Peyer's patch (tissue), 4 donors: ENCODE data around the gene UBC. TPM values are rescaled to one million over a fixed set of nuclear protein-coding genes. Genes with fewer than 3 reads are reported as not detected.

Experiments used
- DNase-seq, 3 donors: peaks; one replicate each; pipeline ENCODE4 v3.0.0-alpha.2; 2017 to 2019
- H3K27ac ChIP-seq, 4 donors: fragments of 200-600 bp; sonication (generic); one replicate each; pipeline ENCODE4 v1.5.1; 2016 to 2019
- H3K27me3 ChIP-seq, 2 donors: fragments of 200-600 bp; sonication (generic); one replicate each; pipeline ENCODE4 v1.5.1; 2019
- H3K36me3 ChIP-seq, 3 donors: fragments of 200-600 bp; sonication (generic); one replicate each; pipeline ENCODE4 v1.5.1; 2016 to 2019
- H3K4me1 ChIP-seq, 4 donors: fragments of 200-600 bp; sonication (generic); one replicate each; pipeline ENCODE4 v1.5.1; 2016 to 2019
- H3K4me3 ChIP-seq, 4 donors: fragments of 200-600 bp; sonication (generic); 1 replicate in 3 of 4; 2 replicates in 1 of 4; pipeline ENCODE4 v1.5.1; 2016 to 2019; ENCODE audit warnings: mild to moderate bottlenecking in 1 of 4
- H3K9me3 ChIP-seq, 4 donors: fragments of 200-600 bp; sonication (generic); one replicate each; pipeline ENCODE4 v1.5.1; 2016 to 2019; ENCODE audit warnings: mild to moderate bottlenecking in 1 of 4
- POLR2A ChIP-seq, 2 donors: fragments of 450-650 bp; IDR thresholded peaks; one replicate each; pipeline ENCODE4 v1.5.1; 2017; ENCODE audit warnings: antibody characterized with exemption in 2 of 2, mild to moderate bottlenecking in 2 of 2, moderate library complexity in 2 of 2
- total RNA-seq, 4 donors: library from RNA; depleted of rRNA; stranded (reverse); fragments of >200 nt; gene quantifications; one replicate each; pipeline ENCODE4 v1.1.0, GENCODE V29; 2016
- TF ChIP-seq, protein P1 (sequence below), 6 experiments: fragments of 450-650 bp in 4 of 6; fragments of 200-600 bp in 2 of 6; sonication (generic) in 1 of 6; IDR thresholded peaks; one replicate each; pipeline ENCODE4 v1.5.1; 2017 to 2019; ENCODE audit warnings: antibody characterized with exemption in 6 of 6, mild to moderate bottlenecking in 3 of 6, moderate library complexity in 1 of 6

Gene UBC
- total RNA-seq, 4 donors from 2014 or later = 898 to 2,531 (median 1,185) TPM

DNA sequence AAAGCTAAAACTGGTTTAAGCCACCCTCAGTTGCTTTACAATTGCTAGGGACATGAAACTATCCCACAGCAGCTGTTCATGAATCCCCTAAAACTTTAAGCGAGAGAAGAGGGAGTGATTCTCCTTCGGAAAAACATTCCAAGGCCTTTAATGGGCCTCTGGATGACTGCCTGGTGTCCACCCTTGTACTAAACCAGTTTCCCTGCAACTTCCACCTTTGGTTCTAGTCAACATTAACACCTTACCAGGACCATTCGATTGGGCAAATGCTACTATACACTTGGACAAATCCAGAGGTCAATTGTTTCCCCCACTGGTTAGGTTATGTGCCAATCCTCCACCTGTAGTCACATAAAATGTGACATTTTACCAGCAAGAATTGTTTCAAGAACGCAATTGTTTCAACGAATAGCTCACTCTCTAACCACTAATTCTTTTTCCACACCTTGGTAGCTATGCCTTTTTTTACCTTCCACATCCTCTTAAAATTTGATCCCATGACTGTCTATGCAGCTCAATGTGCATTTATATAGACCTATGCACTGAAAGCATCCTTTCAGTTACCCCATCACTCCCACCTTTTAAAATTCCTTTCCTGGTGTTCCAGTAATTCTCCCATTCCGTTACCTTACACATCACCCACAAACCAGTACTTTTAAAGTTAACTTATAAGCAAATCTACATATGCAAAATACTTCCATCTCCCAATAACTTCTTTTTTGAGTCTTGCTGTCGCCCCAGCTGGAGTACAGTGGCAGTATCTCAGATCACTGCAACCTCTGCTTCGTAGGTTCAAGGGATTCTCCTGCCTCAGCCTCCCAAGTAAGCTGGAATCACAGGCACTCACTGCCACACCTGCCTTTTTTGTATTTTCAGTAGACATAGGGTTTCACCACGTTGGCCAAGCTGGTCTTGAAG is 3.6 kb downstream of the UBC start:
- TF ChIP-seq, protein P1, sequence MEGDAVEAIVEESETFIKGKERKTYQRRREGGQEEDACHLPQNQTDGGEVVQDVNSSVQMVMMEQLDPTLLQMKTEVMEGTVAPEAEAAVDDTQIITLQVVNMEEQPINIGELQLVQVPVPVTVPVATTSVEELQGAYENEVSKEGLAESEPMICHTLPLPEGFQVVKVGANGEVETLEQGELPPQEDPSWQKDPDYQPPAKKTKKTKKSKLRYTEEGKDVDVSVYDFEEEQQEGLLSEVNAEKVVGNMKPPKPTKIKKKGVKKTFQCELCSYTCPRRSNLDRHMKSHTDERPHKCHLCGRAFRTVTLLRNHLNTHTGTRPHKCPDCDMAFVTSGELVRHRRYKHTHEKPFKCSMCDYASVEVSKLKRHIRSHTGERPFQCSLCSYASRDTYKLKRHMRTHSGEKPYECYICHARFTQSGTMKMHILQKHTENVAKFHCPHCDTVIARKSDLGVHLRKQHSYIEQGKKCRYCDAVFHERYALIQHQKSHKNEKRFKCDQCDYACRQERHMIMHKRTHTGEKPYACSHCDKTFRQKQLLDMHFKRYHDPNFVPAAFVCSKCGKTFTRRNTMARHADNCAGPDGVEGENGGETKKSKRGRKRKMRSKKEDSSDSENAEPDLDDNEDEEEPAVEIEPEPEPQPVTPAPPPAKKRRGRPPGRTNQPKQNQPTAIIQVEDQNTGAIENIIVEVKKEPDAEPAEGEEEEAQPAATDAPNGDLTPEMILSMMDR (IDR thresholded peaks at IDR 0.05) = no peak
- TF ChIP-seq POLR2A (IDR thresholded peaks at IDR 0.05) = peak; percentile 9 to 63
- H3K36me3 ChIP-seq = peaks cover 0 to 34% (median 3%) of the 10 kb centered on the region in 3 donors
- H3K4me1 ChIP-seq = peaks cover 0 to 37% (median 0%) of the 10 kb centered on the region in 4 donors
- H3K9me3 ChIP-seq = peaks cover 0 to 3% (median 0%) of the 10 kb centered on the region in 4 donors
- no peak for DNase-seq
- no peaks in the 10 kb centered on the region for H3K27me3 ChIP-seq
- H3K27ac ChIP-seq = peak overlapping the region in 3 of 4 donors; percentile 25 to 47 (median 28)
- H3K4me3 ChIP-seq = peak overlapping the region in 2 of 4 donors; percentile 39 to 48

DNA sequence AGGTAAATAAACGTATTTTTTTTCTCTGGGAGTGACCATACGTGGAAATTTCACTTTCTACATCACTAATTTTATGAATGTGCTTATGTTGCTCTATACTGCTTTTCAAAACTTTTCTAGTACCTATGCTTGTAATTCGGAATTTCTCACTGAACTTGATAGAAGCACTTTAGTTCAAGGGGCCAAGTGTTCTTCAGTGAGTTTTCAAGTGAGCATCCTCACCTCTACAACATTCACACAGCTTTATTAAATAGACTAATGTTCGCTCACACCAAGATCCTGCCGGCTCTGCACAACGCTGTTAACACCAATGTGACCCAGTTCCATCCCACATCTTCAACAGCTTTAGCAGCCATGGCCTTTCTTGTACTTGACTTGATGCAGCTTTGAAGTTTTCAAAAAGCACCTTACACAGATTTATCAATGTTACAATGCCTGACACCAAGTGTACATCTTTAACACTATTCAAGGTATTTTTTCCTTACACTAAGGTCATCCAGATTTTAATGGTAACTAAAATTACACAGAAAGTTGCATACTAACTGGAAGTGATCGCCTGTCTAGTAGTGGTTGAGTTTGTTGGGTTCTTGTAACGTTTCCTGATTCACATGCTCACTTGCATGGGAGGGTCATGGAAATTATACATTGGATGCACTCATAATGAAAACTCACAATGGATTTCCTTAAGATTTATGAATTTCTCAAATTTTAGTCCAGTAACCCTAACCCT is 4.5 kb downstream of the UBC start:
- Histone ChIP-seq H3K27ac (peak overlapping the region in 1 of 4 donors; percentile 47), H3K9me3 (peaks cover 0 to 3% (median 0%) of the 10 kb centered on the region in 4 donors), H3K4me3 (peak overlapping the region in 2 of 4 donors; percentile 1 to 39), H3K27me3 (no peaks in the 10 kb centered on the region), H3K36me3 (peaks cover 0 to 34% (median 3%) of the 10 kb centered on the region in 3 donors), H3K4me1 (peaks cover 0 to 36% (median 0%) of the 10 kb centered on the region in 4 donors)
- TF ChIP-seq POLR2A (IDR thresholded peaks at IDR 0.05) = peak in 1 of 2 donors; percentile 5
- TF ChIP-seq, protein P1 (IDR thresholded peaks at IDR 0.05) = no peak
- DNase-seq = no peak

DNA sequence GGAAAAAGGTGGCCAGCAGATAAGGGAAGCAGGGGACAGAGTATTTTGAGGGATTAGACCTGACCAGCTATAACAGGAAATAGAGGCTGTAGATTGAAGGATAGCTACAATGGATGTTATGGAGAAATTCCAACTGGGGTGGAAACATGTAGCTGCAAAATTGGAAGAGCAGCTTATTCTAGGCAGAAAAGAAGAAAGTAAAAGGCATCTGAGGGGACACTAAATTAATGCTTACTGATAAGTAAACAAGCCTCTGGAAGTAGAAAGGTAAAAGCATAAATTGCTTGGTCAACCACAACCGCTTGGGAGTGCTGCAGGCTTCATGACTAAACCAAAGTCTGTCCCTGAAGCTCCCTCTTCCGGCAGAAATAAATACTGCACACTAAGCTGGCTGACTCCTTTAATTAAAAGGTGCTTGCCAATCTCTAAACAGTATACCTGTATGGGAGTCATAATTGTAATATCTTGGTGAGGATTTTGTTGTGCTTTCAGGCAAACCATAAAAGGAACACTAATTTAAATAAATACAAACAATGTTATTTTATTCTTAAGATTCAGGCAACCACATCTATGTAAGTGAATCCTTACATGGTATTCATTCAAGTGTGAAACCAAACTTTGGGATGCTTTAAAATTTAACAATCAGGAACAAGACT is 7.7 kb downstream of the UBC start:
- DNase-seq = peak in 2 of 3 donors; percentile 94 to 98
- Histone ChIP-seq H3K9me3 (no peaks in the 10 kb centered on the region), H3K27ac (peak overlapping the region in 1 of 4 donors; percentile 42), H3K36me3 (peaks cover 0 to 16% (median 3%) of the 10 kb centered on the region in 3 donors), H3K27me3 (no peaks in the 10 kb centered on the region), H3K4me3 (no peak overlapping the region), H3K4me1 (peaks cover 0 to 43% (median 0%) of the 10 kb centered on the region in 4 donors)
- TF ChIP-seq, protein P1 (IDR thresholded peaks at IDR 0.05) = peak; percentile 93 to 100 (median 100)
- TF ChIP-seq POLR2A (IDR thresholded peaks at IDR 0.05) = no peak

DNA sequence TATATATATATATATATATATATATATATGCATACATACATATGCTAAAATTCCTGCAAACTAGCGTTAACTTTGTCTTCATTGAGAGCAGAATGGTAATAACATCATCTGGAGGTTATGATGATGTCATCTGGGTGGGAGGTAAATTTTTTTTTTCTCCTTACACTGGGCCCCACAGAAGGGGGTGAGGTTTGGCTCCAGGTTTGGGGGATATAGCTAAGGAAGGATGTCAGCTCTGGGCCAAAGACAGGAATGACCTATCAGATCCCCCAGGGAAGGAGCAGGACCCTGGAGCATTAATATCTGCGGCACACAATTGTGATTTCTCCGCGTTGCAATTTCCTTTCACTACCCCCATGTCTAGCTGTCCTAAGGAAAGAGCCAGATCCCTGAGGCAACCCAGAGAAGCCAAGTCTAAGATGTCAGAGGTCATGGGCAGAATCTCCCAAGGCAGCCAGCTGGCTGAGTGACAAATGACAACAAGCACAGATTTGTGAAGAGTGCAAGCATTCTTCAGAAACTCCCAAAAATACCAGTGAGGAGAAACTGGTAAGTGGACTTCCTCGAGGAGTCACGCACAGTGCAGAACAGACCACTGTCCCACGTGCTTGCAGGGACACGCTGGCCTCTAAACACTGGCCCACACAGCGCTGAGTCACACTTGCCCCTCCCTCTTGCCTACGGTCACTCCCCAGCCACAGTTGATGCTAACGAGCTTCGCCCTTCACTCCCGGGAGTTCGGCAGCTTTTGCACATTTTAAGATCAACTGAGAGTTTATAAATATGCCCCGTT is 9.9 kb downstream of the UBC start:
- no peaks in the 10 kb centered on the region for H3K27me3 ChIP-seq
- peaks cover 0 to 21% (median 0%) of the 10 kb centered on the region in 4 donors for H3K4me1 ChIP-seq
- peak overlapping the region; percentile 27 to 79 (median 48) for H3K27ac ChIP-seq
- DNase-seq = peak in 2 of 3 donors; percentile 86 to 92
- H3K36me3 ChIP-seq = no peaks in the 10 kb centered on the region
- H3K4me3 ChIP-seq = no peak overlapping the region
- no peaks in the 10 kb centered on the region for H3K9me3 ChIP-seq
- TF ChIP-seq, protein P1 (IDR thresholded peaks at IDR 0.05) = no peak
- no peak for TF ChIP-seq POLR2A (IDR thresholded peaks at IDR 0.05)
